H9 (cell line): ENCODE results near the gene DTHD1. TPM values are rescaled to one million over a fixed set of nuclear protein-coding genes. Genes with fewer than 3 reads are reported as not detected.

ENCODE experiments used
- DNase-seq: peaks from one replicate; pipeline ENCODE4 v3.0.0-alpha.2; 2017
- H2AFZ ChIP-seq: one replicate; pipeline ENCODE4 v1.6.1; 2013; ENCODE audit warnings: mild to moderate bottlenecking, low read length, control low read depth, moderate library complexity
- H2AK5ac ChIP-seq: 2 replicates; pipeline ENCODE4 v1.6.1; 2013; ENCODE audit warnings: low read length, control low read depth, mixed read lengths; ENCODE audit not compliant: insufficient read length
- H2BK120ac ChIP-seq: one replicate; pipeline ENCODE4 v1.6.1; 2013; ENCODE audit warnings: low read depth, mild to moderate bottlenecking, low read length, control low read depth, inconsistent platforms; ENCODE audit not compliant: poor library complexity, severe bottlenecking
- H2BK12ac ChIP-seq: 2 replicates; pipeline ENCODE4 v1.6.1; 2013; ENCODE audit warnings: low read length, control low read depth, mixed read lengths, low read depth; ENCODE audit not compliant: insufficient read length
- H2BK15ac ChIP-seq: 2 replicates; pipeline ENCODE4 v1.6.1; 2013; ENCODE audit warnings: low read depth, low read length, control low read depth
- H2BK20ac ChIP-seq: one replicate; pipeline ENCODE4 v1.6.1; 2013; ENCODE audit warnings: low read depth, mild to moderate bottlenecking, low read length, control low read depth, inconsistent platforms; ENCODE audit not compliant: poor library complexity, severe bottlenecking
- H2BK5ac ChIP-seq: 2 replicates; pipeline ENCODE4 v1.6.1; 2013; ENCODE audit warnings: low read length, control low read depth, mixed read lengths; ENCODE audit not compliant: insufficient read length
- H3K14ac ChIP-seq: 2 replicates; pipeline ENCODE4 v1.6.1; 2013; ENCODE audit warnings: low read length, control low read depth; ENCODE audit not compliant: insufficient read depth
- H3K18ac ChIP-seq: 2 replicates; pipeline ENCODE4 v1.6.1; 2013; ENCODE audit warnings: low read depth, mild to moderate bottlenecking, mixed read lengths, low read length, control low read depth; ENCODE audit not compliant: insufficient read length
- H3K23ac ChIP-seq: 2 replicates; pipeline ENCODE4 v1.6.1; 2013; ENCODE audit warnings: low read length, control low read depth, mixed read lengths, low read depth; ENCODE audit not compliant: insufficient read length
- H3K23me2 ChIP-seq: 2 replicates; pipeline ENCODE4 v1.6.1; 2013; ENCODE audit warnings: low read depth, mild to moderate bottlenecking, mixed read lengths, low read length, control low read depth; ENCODE audit not compliant: insufficient read length, poor library complexity, severe bottlenecking
- H3K27ac ChIP-seq: 2 replicates; pipeline ENCODE4 v1.5.1; 2013; ENCODE audit warnings: low read length, control low read depth, mixed read lengths, low read depth; ENCODE audit not compliant: insufficient read length
- H3K27me3 ChIP-seq: 2 replicates; pipeline ENCODE4 v1.6.1; 2013; ENCODE audit warnings: low read length, control low read depth, inconsistent platforms; ENCODE audit not compliant: insufficient read depth
- H3K4ac ChIP-seq: 2 replicates; pipeline ENCODE4 v1.6.1; 2013; ENCODE audit warnings: low read depth, mild to moderate bottlenecking, control low read depth, inconsistent platforms, low read length, moderate library complexity
- H3K4me1 ChIP-seq: 2 replicates; pipeline ENCODE4 v1.6.1; 2013; ENCODE audit warnings: low read length, control low read depth, inconsistent platforms; ENCODE audit not compliant: insufficient read depth
- H3K4me2 ChIP-seq: 2 replicates; pipeline ENCODE4 v1.6.1; 2013; ENCODE audit warnings: low read length, control low read depth, mixed read lengths; ENCODE audit not compliant: insufficient read length, insufficient read depth
- H3K56ac ChIP-seq: 2 replicates; pipeline ENCODE4 v1.6.1; 2013; ENCODE audit warnings: low read depth, mild to moderate bottlenecking, mixed read lengths, low read length, control low read depth; ENCODE audit not compliant: insufficient read length
- H3K79me1 ChIP-seq: 2 replicates; pipeline ENCODE4 v1.6.1; 2013; ENCODE audit warnings: low read depth, mild to moderate bottlenecking, moderate library complexity, low read length, control low read depth, inconsistent platforms; ENCODE audit not compliant: insufficient read depth, poor library complexity, severe bottlenecking
- H3K79me2 ChIP-seq: 2 replicates; pipeline ENCODE4 v1.6.1; 2013; ENCODE audit warnings: low read length, control low read depth, inconsistent platforms; ENCODE audit not compliant: insufficient read depth
- H3K9ac ChIP-seq: 2 replicates; pipeline ENCODE4 v1.6.1; 2013; ENCODE audit warnings: low read length, control low read depth, mixed read lengths; ENCODE audit not compliant: insufficient read length; ENCODE audit errors: extremely low read depth
- H3K9me3 ChIP-seq: one replicate; pipeline ENCODE4 v1.6.1; 2013; ENCODE audit warnings: low read depth, low read length, inconsistent platforms; ENCODE audit not compliant: control insufficient read depth
- H3T11ph ChIP-seq: one replicate; pipeline ENCODE4 v1.6.1; 2013; ENCODE audit warnings: mild to moderate bottlenecking, low read length, control low read depth, inconsistent platforms
- H4K20me1 ChIP-seq: one replicate; pipeline ENCODE4 v1.6.1; 2013; ENCODE audit not compliant: control insufficient read depth, insufficient read length, insufficient read depth
- H4K5ac ChIP-seq: 2 replicates; pipeline ENCODE4 v1.6.1; 2013; ENCODE audit warnings: low read depth, mild to moderate bottlenecking, mixed read lengths, low read length, control low read depth; ENCODE audit not compliant: insufficient read length
- H4K8ac ChIP-seq: replicated peaks from 2 replicates; pipeline ENCODE4 v1.6.1; 2013; ENCODE audit warnings: low read length, control low read depth, mixed read lengths, low read depth; ENCODE audit not compliant: insufficient read length
- H4K91ac ChIP-seq: 2 replicates; pipeline ENCODE4 v1.6.1; 2013; ENCODE audit warnings: low read depth, mild to moderate bottlenecking, moderate library complexity, mixed read lengths, low read length, control low read depth; ENCODE audit not compliant: insufficient read length
- H3K27ac Mint-ChIP-seq, 3 experiments: 2 replicates in 2 of 3; 3 replicates in 1 of 3; pipeline ENCODE4 v1.8.0; 2020 to 2021; ENCODE audit warnings: mixed read lengths in 3 of 3, mild to moderate bottlenecking in 1 of 3, moderate library complexity in 1 of 3
- H3K27me3 Mint-ChIP-seq: 2 replicates; pipeline ENCODE4 v1.8.0; 2021; ENCODE audit warnings: low read depth, mild to moderate bottlenecking, moderate library complexity, mixed read lengths
- H3K36me3 Mint-ChIP-seq, 3 experiments: 2 replicates in 2 of 3; 3 replicates in 1 of 3; pipeline ENCODE4 v1.8.0; 2020 to 2021; ENCODE audit warnings: low read depth in 3 of 3, mixed read lengths in 3 of 3; ENCODE audit not compliant: insufficient read depth in 1 of 3
- H3K4me1 Mint-ChIP-seq, 2 experiments: 2 replicates each; pipeline ENCODE4 v1.8.0; 2020; ENCODE audit warnings: mixed read lengths in 2 of 2
- H3K4me3 Mint-ChIP-seq, 2 experiments: 2 replicates in 1 of 2; 3 replicates in 1 of 2; pipeline ENCODE4 v1.8.0; 2020 to 2021; ENCODE audit warnings: mild to moderate bottlenecking in 2 of 2, mixed read lengths in 2 of 2, moderate library complexity in 1 of 2
- H3K9me3 Mint-ChIP-seq, 2 experiments: 2 replicates in 1 of 2; 3 replicates in 1 of 2; pipeline ENCODE4 v1.8.0; 2020; ENCODE audit warnings: mild to moderate bottlenecking in 2 of 2, mixed read lengths in 2 of 2, moderate library complexity in 1 of 2
- WGBS: extraction: QIAGEN DNeasy Blood & Tissue Kit; methylation state at CpG from one replicate; pipeline ENCODE4 v1.1.7; 2013; ENCODE audit warnings: missing lambda C conversion rate, low lambda C conversion rate, mixed read lengths; ENCODE audit not compliant: insufficient read length; ENCODE audit errors: extremely low coverage; 5-methylcytosine and 5-hydroxymethylcytosine counted together
- total RNA-seq: library from RNA; stranded (reverse); gene quantifications from 2 replicates; pipeline ENCODE4 v1.2.1, GENCODE V29; 2021
- TF ChIP-seq, protein P1 (sequence below): fragments of 200-600 bp; sonication (generic); conservative IDR thresholded peaks from 3 replicates; pipeline ENCODE4 v1.8.0; 2021; ENCODE audit warnings: antibody characterized with exemption, mild to moderate bottlenecking

The DTHD1 gene
- total RNA-seq, 1 experiment from 2014 or later = not detected

DNA sequence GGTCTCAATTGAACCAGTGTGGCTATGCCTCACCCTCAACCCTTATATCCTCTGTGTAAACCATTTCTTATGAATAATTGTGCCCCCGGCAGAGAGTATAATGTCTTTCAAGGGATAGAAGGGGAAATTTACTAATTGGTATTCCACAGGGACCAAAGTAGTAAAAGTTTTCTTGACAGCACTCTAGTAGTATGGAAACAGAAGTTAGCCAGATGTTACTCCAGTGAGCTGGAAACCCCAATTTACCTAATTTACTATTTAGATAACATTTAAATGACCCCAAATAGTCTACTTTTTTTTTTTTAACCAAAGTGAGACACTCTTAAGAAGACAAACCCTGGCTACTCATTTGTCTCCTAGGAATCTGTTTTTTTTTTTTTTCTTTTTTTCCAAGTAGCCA, 32.3 kb downstream of the DTHD1 start:
- no peak overlapping the region for H4K5ac ChIP-seq
- no CpG with 5 or more reads among the region's 1 CpG for WGBS
- no peaks in the 10 kb centered on the region for H3K79me1 ChIP-seq
- Mint-ChIP-seq H3K27ac (no peak overlapping the region), H3K4me1 (no peaks in the 10 kb centered on the region), H3K27me3 (no peaks in the 10 kb centered on the region), H3K36me3 (no peaks in the 10 kb centered on the region), H3K4me3 (no peak overlapping the region), H3K9me3 (no peaks in the 10 kb centered on the region)
- H3K9me3 ChIP-seq = no peaks in the 10 kb centered on the region
- H3K14ac ChIP-seq = no peak overlapping the region
- H2BK12ac ChIP-seq = no peak overlapping the region
- H3K23ac ChIP-seq = no peak overlapping the region
- no peaks in the 10 kb centered on the region for H3K27me3 ChIP-seq
- H2BK15ac ChIP-seq = no peak overlapping the region
- H2AK5ac ChIP-seq = no peak overlapping the region
- H2BK120ac ChIP-seq = no peak overlapping the region
- no peak overlapping the region for H4K8ac ChIP-seq
- no peak overlapping the region for H3K18ac ChIP-seq
- H3K4me1 ChIP-seq = no peaks in the 10 kb centered on the region
- H2BK20ac ChIP-seq = no peak overlapping the region
- H3K79me2 ChIP-seq = no peaks in the 10 kb centered on the region
- H2AFZ ChIP-seq = no peak overlapping the region
- TF ChIP-seq, protein P1, sequence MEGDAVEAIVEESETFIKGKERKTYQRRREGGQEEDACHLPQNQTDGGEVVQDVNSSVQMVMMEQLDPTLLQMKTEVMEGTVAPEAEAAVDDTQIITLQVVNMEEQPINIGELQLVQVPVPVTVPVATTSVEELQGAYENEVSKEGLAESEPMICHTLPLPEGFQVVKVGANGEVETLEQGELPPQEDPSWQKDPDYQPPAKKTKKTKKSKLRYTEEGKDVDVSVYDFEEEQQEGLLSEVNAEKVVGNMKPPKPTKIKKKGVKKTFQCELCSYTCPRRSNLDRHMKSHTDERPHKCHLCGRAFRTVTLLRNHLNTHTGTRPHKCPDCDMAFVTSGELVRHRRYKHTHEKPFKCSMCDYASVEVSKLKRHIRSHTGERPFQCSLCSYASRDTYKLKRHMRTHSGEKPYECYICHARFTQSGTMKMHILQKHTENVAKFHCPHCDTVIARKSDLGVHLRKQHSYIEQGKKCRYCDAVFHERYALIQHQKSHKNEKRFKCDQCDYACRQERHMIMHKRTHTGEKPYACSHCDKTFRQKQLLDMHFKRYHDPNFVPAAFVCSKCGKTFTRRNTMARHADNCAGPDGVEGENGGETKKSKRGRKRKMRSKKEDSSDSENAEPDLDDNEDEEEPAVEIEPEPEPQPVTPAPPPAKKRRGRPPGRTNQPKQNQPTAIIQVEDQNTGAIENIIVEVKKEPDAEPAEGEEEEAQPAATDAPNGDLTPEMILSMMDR = no peak
- no peak overlapping the region for H2BK5ac ChIP-seq
- H4K20me1 ChIP-seq = no peaks in the 10 kb centered on the region
- no peak overlapping the region for H3K27ac ChIP-seq
- H3K9ac ChIP-seq = no peak overlapping the region
- no peak overlapping the region for H4K91ac ChIP-seq
- no peak overlapping the region for H3K4ac ChIP-seq
- DNase-seq = no peak
- no peak overlapping the region for H3K56ac ChIP-seq
- H3K23me2 ChIP-seq = no peaks in the 10 kb centered on the region
- H3K4me2 ChIP-seq = no peak overlapping the region
- H3T11ph ChIP-seq = no peak overlapping the region
